Islet of Langerhans (tissue), 1 donor: ENCODE results near the gene IFNA8.
"Not testable (repeated sequence)": the region's sequence is repeated elsewhere in the genome, so short reads cannot be mapped to it uniquely, and the experiment has no call there.

ENCODE experiments used
- FAIRE-seq: peaks from one replicate; lab custom pipeline; 2011; peaks lifted over from hg19 to GRCh38; lab: Jason Lieb, UNC

IFNA8 gene

GRCh38 chr9:21429191-21429590 lies 20.3 kb downstream of the IFNA8 start:
- no peak for FAIRE-seq

GRCh38 chr9:21432672-21433425 lies 23.9 kb downstream of the IFNA8 start:
- FAIRE-seq: no peak

- FAIRE-seq: no peak
Observed at GRCh38 chr9:21434202-21435014, 25.5 kb downstream of the IFNA8 start.

- FAIRE-seq: not testable (repeated sequence)
Observed at GRCh38 chr9:21435015-21435383, 26.1 kb downstream of the IFNA8 start.

- FAIRE-seq: no peak
Observed at GRCh38 chr9:21440139-21440538, 31.2 kb downstream of the IFNA8 start, which contains the start of gene IFNA1. Gene IFNA1 (plus strand): TSS chr9:21440439. CDS start chr9:21440508, 69 bp downstream.

GRCh38 chr9:21443849-21444625 lies 35.1 kb downstream of the IFNA8 start:
- FAIRE-seq: no peak

- FAIRE-seq: not testable (repeated sequence)
Observed at GRCh38 chr9:21449312-21449711, 40.4 kb downstream of the IFNA8 start.

- FAIRE-seq: no peak
Observed at GRCh38 chr9:21450733-21451394, 41.9 kb downstream of the IFNA8 start.

GRCh38 chr9:21452681-21453080 lies 43.8 kb downstream of the IFNA8 start:
- FAIRE-seq: no peak

- no peak for FAIRE-seq
Observed at GRCh38 chr9:21454149-21454548, 45.2 kb downstream of the IFNA8 start.

GRCh38 chr9:21455320-21455719 lies 46.4 kb downstream of the IFNA8 start:
- FAIRE-seq: no peak
